ENCODE measurements around the gene WDR89.
"Not testable (repeated sequence)": the region's sequence is repeated elsewhere in the genome, so short reads cannot be mapped to it uniquely, and the experiment has no call there.

Gene WDR89, protein sequence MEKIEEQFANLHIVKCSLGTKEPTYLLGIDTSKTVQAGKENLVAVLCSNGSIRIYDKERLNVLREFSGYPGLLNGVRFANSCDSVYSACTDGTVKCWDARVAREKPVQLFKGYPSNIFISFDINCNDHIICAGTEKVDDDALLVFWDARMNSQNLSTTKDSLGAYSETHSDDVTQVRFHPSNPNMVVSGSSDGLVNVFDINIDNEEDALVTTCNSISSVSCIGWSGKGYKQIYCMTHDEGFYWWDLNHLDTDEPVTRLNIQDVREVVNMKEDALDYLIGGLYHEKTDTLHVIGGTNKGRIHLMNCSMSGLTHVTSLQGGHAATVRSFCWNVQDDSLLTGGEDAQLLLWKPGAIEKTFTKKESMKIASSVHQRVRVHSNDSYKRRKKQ

DNA sequence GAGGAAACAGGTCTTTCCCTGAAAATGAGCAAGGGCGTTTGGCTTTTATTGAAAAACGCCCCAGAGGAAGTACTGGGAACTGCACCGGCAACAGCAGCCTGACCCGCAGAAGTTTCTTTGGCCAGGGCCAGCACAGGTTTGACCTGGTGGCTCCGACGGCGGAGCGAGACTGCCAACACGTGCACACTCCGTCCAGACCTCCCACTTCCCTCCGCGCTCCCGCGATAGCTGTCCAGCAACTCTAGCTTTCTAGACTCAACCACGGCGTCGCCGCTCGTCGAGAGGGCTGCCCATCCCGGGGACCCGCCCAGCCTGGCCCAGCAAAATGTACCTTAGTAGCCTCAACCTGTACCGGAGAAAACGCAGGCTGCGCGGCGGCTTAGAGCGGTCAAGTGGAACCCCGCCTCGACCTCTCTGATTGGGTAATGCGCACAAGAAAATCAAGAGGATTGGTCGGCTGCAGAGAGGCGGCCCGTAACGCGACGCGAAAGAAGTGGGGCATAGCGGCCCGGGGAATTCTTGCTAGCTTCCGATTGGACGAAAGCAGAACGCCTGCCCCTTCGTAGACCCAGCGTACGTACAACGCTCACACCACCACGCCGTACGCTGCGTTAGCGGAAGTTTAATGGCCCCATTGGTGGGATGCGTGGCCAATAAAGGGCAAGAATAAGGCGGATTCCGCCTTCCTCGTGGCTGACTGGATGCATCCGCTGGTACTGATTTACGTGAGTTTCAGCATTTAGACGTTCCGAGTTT, at the start of gene WDR89:
TSS of gene WDR89 (minus strand) at position 399 of the 756 bp plus-strand sequence. CDS start 41,929 bp downstream, outside the sequence.
- DNase-seq, result peak; percentile 92

GRCh38 chr14:63689132-63689531, 47.5 kb upstream of the WDR89 start:
- DNase-seq, result no peak

DNA sequence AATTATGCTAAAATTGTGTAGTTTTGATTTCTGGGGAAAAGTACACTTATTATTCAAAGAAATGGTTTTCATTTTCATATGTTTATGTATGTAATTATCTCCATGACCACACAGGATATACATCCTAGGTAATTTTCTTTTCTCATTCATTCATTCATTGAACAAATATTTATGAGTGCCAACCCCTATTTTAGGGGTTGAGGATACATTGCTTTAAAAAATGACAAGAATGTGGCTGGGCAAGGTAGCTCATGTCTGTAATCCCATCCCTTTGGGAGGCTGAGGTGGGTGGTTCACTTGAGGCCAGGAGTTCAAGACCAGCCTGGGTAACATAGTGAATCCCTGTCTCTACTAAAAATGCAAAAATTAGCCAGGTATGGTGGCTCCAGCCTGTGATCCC, 45.3 kb upstream of the WDR89 start:
- DNase-seq, result no peak

- DNase-seq, result no peak
These were observed 43.7 kb upstream of the WDR89 start for GRCh38 chr14:63685401-63685800.

GRCh38 chr14:63682727-63683593, 41.3 kb upstream of the WDR89 start:
- no peak for DNase-seq

GRCh38 chr14:63678536-63678935, 36.9 kb upstream of the WDR89 start:
- DNase-seq, result no peak

- DNase-seq, result no peak
These were observed 36.3 kb upstream of the WDR89 start for GRCh38 chr14:63677891-63678379.

DNA sequence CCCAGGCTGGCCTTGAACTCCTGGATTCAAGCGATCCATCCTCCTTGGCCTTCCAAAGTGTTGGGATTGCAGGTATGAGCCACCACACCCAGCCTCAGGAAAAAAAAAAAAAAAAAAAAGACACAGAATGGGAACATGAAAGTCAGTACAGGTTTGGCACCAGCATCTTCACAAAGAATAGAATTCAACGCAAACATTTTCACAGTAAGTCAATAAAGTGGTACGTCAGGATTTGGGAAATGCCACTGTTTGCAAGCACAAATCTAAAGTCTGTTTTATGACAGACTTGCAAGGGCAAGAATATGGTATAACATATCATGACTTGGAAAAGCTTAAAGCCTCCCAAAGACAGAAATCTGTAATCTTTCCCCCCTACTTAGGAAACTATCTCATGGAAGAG, 34.9 kb upstream of the WDR89 start:
- DNase-seq, result no peak

DNA sequence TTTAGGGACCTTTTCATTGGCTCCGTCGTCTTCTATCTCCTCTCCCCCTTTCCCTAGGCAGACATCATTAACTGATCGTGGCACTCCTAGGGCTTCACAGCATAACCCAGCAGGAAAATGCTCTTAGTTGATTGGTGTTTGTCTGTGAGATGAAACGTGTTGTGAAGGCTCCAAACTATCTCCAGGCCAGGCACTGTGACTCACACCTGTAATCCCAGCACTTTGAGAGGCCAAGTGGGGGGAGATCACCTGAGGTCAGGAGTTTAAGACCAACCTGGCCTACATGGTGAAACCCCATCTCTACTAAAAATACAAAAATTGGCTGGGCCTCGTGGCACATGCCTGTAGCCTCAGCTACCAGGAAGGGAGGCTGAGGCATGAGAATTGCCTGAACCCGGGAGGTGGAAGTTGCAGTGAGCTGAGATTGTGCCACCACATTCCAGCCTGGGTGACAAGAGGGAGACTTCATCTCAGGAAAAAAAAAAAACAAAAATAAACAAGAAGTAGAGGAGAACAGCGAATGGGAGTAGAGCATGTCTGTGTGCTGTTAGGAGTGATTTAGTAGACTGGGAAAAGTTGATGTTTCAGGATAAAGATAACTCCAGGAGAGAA, 32.3 kb upstream of the WDR89 start:
- no peak for DNase-seq

DNA sequence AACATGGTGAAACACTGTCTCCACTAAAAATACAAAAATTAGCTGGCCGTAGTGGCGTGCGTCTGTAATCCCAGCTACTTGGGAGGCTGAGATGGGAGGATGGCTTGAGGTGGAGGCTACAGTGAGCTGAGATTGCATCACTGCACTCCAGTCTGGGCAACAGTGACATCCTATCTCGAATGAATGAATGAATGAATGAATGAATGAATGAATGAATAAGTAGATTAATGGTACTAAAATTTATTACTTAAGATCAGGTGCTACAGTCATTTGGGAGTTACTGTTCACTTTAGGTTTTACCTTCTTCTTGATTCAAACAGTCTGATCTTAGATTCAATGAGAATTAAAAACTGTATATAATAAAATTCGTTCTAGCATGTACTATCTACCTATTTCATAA, 31.6 kb upstream of the WDR89 start:
- DNase-seq, result no peak

GRCh38 chr14:63672417-63673180, 30.9 kb upstream of the WDR89 start:
- DNase-seq, result no peak

- no peak for DNase-seq
These were observed 30.3 kb upstream of the WDR89 start for GRCh38 chr14:63671987-63672386.

- DNase-seq, result no peak
These were observed 29.0 kb upstream of the WDR89 start for GRCh38 chr14:63670692-63671091.

GRCh38 chr14:63666335-63666734, 24.7 kb upstream of the WDR89 start:
- DNase-seq, result no peak

- DNase-seq, result no peak
These were observed 22.0 kb upstream of the WDR89 start for GRCh38 chr14:63663428-63664341.

DNA sequence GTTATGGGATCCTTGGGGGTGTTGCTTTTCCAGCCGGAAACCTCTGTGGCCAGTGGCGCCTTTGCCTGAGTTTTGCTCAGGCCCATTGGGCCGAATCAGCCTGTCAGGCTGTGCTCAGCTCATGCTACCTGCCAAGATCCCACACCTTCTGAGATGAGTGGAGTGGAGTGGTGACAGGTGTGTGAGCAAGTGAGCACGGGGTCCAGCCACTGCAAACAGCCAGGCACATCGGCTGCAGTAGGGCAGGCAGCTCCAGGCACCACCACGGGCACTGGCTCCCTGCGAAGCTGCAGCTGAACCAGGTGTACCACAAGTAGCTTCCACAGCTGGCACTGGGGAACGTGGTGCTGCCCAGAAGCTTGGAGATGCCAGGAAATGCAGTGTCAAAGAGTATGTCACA, 21.1 kb upstream of the WDR89 start:
- no peak for DNase-seq

DNA sequence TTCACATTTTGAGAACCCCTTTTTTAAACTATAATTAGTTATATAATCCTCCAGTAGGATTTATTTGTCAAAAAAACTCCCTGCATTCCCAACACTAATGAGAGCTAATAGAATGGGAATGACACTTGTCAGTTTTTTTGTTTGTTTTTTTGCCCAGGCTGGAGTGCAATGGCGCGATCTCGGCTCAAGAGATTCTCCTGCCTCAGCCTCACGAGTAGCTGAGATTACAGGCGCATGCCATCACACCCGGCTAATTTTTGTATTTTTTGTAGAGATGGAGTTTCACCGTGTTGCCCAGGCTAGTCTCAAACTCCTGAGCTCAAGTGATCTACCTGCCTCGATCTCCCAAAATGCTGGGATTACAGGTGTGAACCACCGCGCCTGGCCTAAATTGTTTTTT, 20.2 kb upstream of the WDR89 start:
- DNase-seq, result not testable (repeated sequence)

DNA sequence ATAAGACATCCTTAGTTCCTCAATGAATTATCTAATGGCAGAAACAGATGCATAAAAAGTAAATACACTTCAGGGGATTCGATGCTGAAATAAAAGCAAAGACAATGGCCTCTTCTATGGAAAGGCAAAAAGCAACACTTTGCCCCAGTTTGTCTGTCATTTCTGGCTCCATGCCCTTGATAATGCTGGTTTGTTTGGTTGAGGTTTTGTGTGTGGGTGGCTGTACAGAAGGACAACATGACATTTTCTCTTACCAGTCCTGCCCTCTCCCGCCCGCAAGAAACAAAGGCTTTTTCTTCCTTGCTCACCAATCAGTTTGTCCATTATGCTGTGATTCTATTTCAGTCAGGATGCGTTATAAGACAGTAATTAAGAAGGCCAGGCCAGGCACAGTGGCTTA, 18.1 kb upstream of the WDR89 start:
- no peak for DNase-seq

GRCh38 chr14:63656194-63656593, 14.5 kb upstream of the WDR89 start:
- DNase-seq, result no peak

DNA sequence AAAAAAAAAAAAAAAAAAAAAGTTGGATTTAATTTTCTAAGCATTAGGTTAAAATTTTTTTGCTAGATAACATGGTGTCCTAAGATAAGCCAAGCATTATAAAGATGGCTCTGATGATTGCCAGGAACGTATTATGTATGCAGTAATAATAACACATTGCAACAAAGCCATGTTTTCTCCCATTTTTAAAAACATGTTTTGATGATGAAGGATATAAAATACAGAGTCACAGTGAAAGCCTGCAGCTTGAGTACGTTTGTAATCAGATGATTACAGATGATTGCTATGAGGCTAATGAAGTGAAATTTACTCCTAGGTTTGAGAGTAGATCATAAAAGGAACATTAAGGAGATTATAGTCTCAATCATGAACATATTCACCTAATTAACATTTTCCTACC, 13.3 kb upstream of the WDR89 start:
- no peak for DNase-seq

- DNase-seq, result no peak
These were observed 12.7 kb upstream of the WDR89 start for GRCh38 chr14:63654346-63654745.
